ENCODE data around the gene SIRT3.
"Not testable (repeated sequence)": the region's sequence is repeated elsewhere in the genome, so short reads cannot be mapped to it uniquely, and the experiment has no call there.

DNA sequence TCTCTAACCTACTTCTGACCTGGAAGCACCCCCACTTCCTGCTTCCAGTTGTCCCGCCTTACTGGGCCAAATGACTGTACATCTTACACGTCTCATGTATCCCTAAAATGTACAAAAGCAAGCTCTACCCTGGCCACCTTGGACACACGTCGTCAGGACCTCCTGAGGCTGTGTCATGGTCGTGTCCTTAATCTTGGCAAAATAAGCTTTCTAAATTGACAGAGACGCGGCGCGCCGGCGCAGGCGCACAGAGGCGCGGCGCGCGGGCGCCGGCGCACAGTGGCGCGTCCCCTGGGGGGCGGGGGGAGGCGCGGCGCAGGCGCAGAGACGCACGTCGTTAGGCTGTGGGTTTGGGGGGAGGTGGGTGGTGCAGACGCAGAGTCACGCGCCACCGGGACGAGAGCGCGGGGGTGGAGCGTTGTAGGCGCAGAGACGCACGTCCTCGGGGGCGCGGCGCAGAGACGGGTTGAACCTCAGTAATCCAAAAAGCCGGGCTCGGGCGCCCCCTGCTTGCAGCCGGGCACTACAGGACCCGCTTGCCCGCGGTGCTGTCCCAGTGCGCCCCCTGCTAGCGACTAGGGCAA lies 46.9 kb downstream of the SIRT3 start:
- TF ChIP-seq, protein P1, sequence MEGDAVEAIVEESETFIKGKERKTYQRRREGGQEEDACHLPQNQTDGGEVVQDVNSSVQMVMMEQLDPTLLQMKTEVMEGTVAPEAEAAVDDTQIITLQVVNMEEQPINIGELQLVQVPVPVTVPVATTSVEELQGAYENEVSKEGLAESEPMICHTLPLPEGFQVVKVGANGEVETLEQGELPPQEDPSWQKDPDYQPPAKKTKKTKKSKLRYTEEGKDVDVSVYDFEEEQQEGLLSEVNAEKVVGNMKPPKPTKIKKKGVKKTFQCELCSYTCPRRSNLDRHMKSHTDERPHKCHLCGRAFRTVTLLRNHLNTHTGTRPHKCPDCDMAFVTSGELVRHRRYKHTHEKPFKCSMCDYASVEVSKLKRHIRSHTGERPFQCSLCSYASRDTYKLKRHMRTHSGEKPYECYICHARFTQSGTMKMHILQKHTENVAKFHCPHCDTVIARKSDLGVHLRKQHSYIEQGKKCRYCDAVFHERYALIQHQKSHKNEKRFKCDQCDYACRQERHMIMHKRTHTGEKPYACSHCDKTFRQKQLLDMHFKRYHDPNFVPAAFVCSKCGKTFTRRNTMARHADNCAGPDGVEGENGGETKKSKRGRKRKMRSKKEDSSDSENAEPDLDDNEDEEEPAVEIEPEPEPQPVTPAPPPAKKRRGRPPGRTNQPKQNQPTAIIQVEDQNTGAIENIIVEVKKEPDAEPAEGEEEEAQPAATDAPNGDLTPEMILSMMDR (IDR thresholded peaks at IDR 0.05): not testable (repeated sequence)
- not testable (repeated sequence) for TF ChIP-seq POLR2AphosphoS5 (IDR thresholded peaks at IDR 0.05; ENCODE audit: low read depth, low read length)
